ENCODE measurements around the gene SSTR1. TPM values are rescaled to one million over a fixed set of nuclear protein-coding genes. Genes with fewer than 3 reads are reported as not detected.

SSTR1 gene
- total RNA-seq, 1 donor from 2014 or later = 7.2 TPM

GRCh38 chr14:38213001-38213400 is 5.3 kb downstream of the SSTR1 start:
- Histone ChIP-seq H3K27me3 (no peaks in the 10 kb centered on the region), H3K27ac (no peak overlapping the region), H3K9me3 (no peaks in the 10 kb centered on the region), H3K36me3 (no peaks in the 10 kb centered on the region), H3K4me3 (no peak overlapping the region), H3K4me1 (peaks cover 0 to 20% of the 10 kb centered on the region in 2 donors)
- intact Hi-C loops (cut with DNase I) = no loop called here
- DNase-seq (ENCODE audit: low spot score in 2 of 2) = no peak
- TF ChIP-seq CTCF (IDR thresholded peaks at IDR 0.05) = no peak

GRCh38 chr14:38217553-38217952 is 9.8 kb downstream of the SSTR1 start:
- no peaks in the 10 kb centered on the region for H3K36me3 ChIP-seq
- intact Hi-C loops (cut with DNase I) = no loop called here
- H3K4me1 ChIP-seq = no peaks in the 10 kb centered on the region
- no peaks in the 10 kb centered on the region for H3K27me3 ChIP-seq
- TF ChIP-seq CTCF (IDR thresholded peaks at IDR 0.05) = no peak
- H3K4me3 ChIP-seq = no peak overlapping the region
- no peaks in the 10 kb centered on the region for H3K9me3 ChIP-seq
- H3K27ac ChIP-seq = no peak overlapping the region
- no peak for DNase-seq (ENCODE audit: low spot score in 2 of 2)

GRCh38 chr14:38221077-38221476 is 13.4 kb downstream of the SSTR1 start:
- no peaks in the 10 kb centered on the region for H3K4me1 ChIP-seq
- no peaks in the 10 kb centered on the region for H3K36me3 ChIP-seq
- no peak for DNase-seq (ENCODE audit: low spot score in 2 of 2)
- no peaks in the 10 kb centered on the region for H3K9me3 ChIP-seq
- no peak for TF ChIP-seq CTCF (IDR thresholded peaks at IDR 0.05)
- no peaks in the 10 kb centered on the region for H3K27me3 ChIP-seq
- intact Hi-C loops (cut with DNase I) = no loop called here
- no peak overlapping the region for H3K4me3 ChIP-seq
- H3K27ac ChIP-seq = no peak overlapping the region

GRCh38 chr14:38224338-38224737 is 16.6 kb downstream of the SSTR1 start:
- H3K9me3 ChIP-seq = no peaks in the 10 kb centered on the region
- TF ChIP-seq CTCF (IDR thresholded peaks at IDR 0.05) = no peak
- no peaks in the 10 kb centered on the region for H3K27me3 ChIP-seq
- DNase-seq (ENCODE audit: low spot score in 2 of 2) = no peak
- H3K4me1 ChIP-seq = no peaks in the 10 kb centered on the region
- H3K4me3 ChIP-seq = no peak overlapping the region
- H3K36me3 ChIP-seq = no peaks in the 10 kb centered on the region
- H3K27ac ChIP-seq = no peak overlapping the region
- intact Hi-C loops (cut with DNase I) = no loop called here

- no peaks in the 10 kb centered on the region for H3K4me1 ChIP-seq
- no peaks in the 10 kb centered on the region for H3K9me3 ChIP-seq
- no peaks in the 10 kb centered on the region for H3K36me3 ChIP-seq
- no peak overlapping the region for H3K27ac ChIP-seq
- no peak overlapping the region for H3K4me3 ChIP-seq
- TF ChIP-seq CTCF (IDR thresholded peaks at IDR 0.05) = no peak
- H3K27me3 ChIP-seq = no peaks in the 10 kb centered on the region
- no peak for DNase-seq (ENCODE audit: low spot score in 2 of 2)
- intact Hi-C loops (cut with DNase I) = no loop called here
These were observed 18.2 kb downstream of the SSTR1 start for GRCh38 chr14:38225946-38226345.

- intact Hi-C loops (cut with DNase I) = no loop called here
- Histone ChIP-seq H3K27ac (no peak overlapping the region), H3K4me3 (no peak overlapping the region), H3K36me3 (no peaks in the 10 kb centered on the region), H3K4me1 (no peaks in the 10 kb centered on the region), H3K27me3 (no peaks in the 10 kb centered on the region), H3K9me3 (no peaks in the 10 kb centered on the region)
- no peak for TF ChIP-seq CTCF (IDR thresholded peaks at IDR 0.05)
- no peak for DNase-seq (ENCODE audit: low spot score in 2 of 2)
These were observed 18.7 kb downstream of the SSTR1 start for GRCh38 chr14:38226366-38226765.
